HepG2 (cell line): Measurements from ENCODE around the gene EEFSEC. TPM values are rescaled to one million over a fixed set of nuclear protein-coding genes. Genes with fewer than 3 reads are reported as not detected.

Experiments used
- ATAC-seq: fragments of 200-7000 bp; cut with Tn5 transposase; 3 replicates; pipeline ENCODE4 v1.9.1; 2020; ENCODE audit warnings: mild to moderate bottlenecking, moderate library complexity
- BruUV-seq: library from RNA; stranded (reverse); fragments of 400-500 nt; replicated peaks from 2 replicates; lab custom pipeline; 2021; lab: Mats Ljungman, UMichigan
- CTCF ChIA-PET: fragments of 300-600 bp; formaldehyde crosslinking; extraction: SDS; loops from one replicate; lab custom pipeline; 2021; ENCODE audit warnings: low total read pairs, inconsistent platforms, low intra/inter-chr PET ratio; lab: Yijun Ruan, JAX
- POLR2A ChIA-PET: fragments of 350-600 bp; sonication (Branson Sonifier 250); formaldehyde crosslinking; loops from one replicate; lab custom pipeline; 2020; ENCODE audit warnings: antibody characterized with exemption, inconsistent platforms; lab: Yijun Ruan, JAX
- DNase-seq: peaks from one replicate; pipeline ENCODE4 v3.0.0-alpha.2; 2015; ENCODE audit warnings: low spot score
- FAIRE-seq: peaks from 3 replicates; lab custom pipeline; 2011; peaks lifted over from hg19 to GRCh38; lab: Jason Lieb, UNC
- H2AFZ ChIP-seq: one replicate; pipeline ENCODE4 v1.6.1; 2011; ENCODE audit warnings: low read length, inconsistent platforms
- H3K27ac ChIP-seq: fragments of 300-600 bp; 3 replicates; pipeline ENCODE4 v1.8.0; 2011; ENCODE audit warnings: mixed run types, mild to moderate bottlenecking, mixed read lengths, low read length, inconsistent platforms; ENCODE audit not compliant: insufficient read depth; ENCODE audit errors: extremely low read length
- H3K27me3 ChIP-seq, 2 experiments: fragments of 200-600 bp in 1 of 2; 2 replicates in 1 of 2; 3 replicates in 1 of 2; pipeline versions ENCODE4 v1.6.0 to v1.8.0; 2011; ENCODE audit warnings: low read length in 2 of 2, mild to moderate bottlenecking in 2 of 2, moderate library complexity in 2 of 2, inconsistent platforms in 1 of 2; ENCODE audit not compliant: insufficient read depth in 2 of 2, control insufficient read depth in 1 of 2
- H3K36me3 ChIP-seq, 2 experiments: fragments of 200-600 bp in 1 of 2; replicated peaks in 1 of 2; 2 replicates in 1 of 2; 3 replicates in 1 of 2; pipeline versions ENCODE4 v1.5.1 to v1.8.0; 2011; ENCODE audit warnings: low read length in 2 of 2, inconsistent platforms in 1 of 2; ENCODE audit not compliant: insufficient read depth in 2 of 2, control insufficient read depth in 1 of 2
- H3K4me1 ChIP-seq: 2 replicates; pipeline ENCODE4 v1.5.1; 2012; ENCODE audit warnings: low read length, inconsistent platforms; ENCODE audit not compliant: insufficient read depth
- H3K4me2 ChIP-seq: 2 replicates; pipeline ENCODE4 v1.6.0; 2011; ENCODE audit warnings: low read depth, low read length, inconsistent platforms
- H3K4me3 ChIP-seq, 3 experiments: fragments of 200-600 bp in 1 of 3; sonication (generic), shearing (Covaris generic) in 1 of 3; replicated peaks in 1 of 3; 2 replicates each; pipeline ENCODE4 v1.5.1; 2011 to 2016; ENCODE audit warnings: low read length in 3 of 3, inconsistent platforms in 2 of 3, low read depth in 2 of 3, mild to moderate bottlenecking in 2 of 3, control low read depth in 1 of 3, mixed read lengths in 1 of 3; ENCODE audit not compliant: insufficient read depth in 1 of 3
- H3K79me2 ChIP-seq: one replicate; pipeline ENCODE4 v1.6.1; 2011; ENCODE audit warnings: low read length, inconsistent platforms; ENCODE audit not compliant: insufficient read depth
- H3K9ac ChIP-seq: 2 replicates; pipeline ENCODE4 v1.6.0; 2011; ENCODE audit warnings: mild to moderate bottlenecking, low read depth, low read length, inconsistent platforms; ENCODE audit not compliant: insufficient read depth
- H3K9me3 ChIP-seq: 2 replicates; pipeline ENCODE4 v1.5.1; 2012; ENCODE audit warnings: mild to moderate bottlenecking, low read length
- H4K20me1 ChIP-seq: 2 replicates; pipeline ENCODE4 v1.6.0; 2011; ENCODE audit warnings: inconsistent platforms, mild to moderate bottlenecking, low read length, moderate library complexity; ENCODE audit not compliant: insufficient read depth
- AHR ChIP-seq: IDR thresholded peaks from 2 replicates; pipeline ENCODE4 v1.6.1; 2018; ENCODE audit warnings: missing genetic modification reagents, missing compliant biosample characterization
- MZF1 ChIP-seq: sonication (generic); formaldehyde crosslinking; IDR thresholded peaks from 2 replicates; pipeline ENCODE4 v1.8.1; 2023; ENCODE audit warnings: mild to moderate bottlenecking, missing genetic modification reagents, borderline replicate concordance
- NR2F2 ChIP-seq: IDR thresholded peaks from 2 replicates; pipeline ENCODE4 v1.6.1; 2012; ENCODE audit warnings: low read depth, inconsistent platforms, borderline replicate concordance
- NR2F6 ChIP-seq, 2 experiments: IDR thresholded peaks; 2 replicates each; pipeline ENCODE4 v1.6.1; 2016; ENCODE audit warnings: antibody characterized with exemption in 1 of 2, mild to moderate bottlenecking in 1 of 2
- SP140L ChIP-seq: sonication (generic); formaldehyde crosslinking; IDR thresholded peaks from 2 replicates; pipeline ENCODE4 v1.4.0; 2020; ENCODE audit warnings: missing genetic modification reagents, borderline replicate concordance
- U2AF1 ChIP-seq: fragments of 200-400 bp; formaldehyde crosslinking; optimal IDR thresholded peaks from 2 replicates; pipeline ENCODE3; 2017; ENCODE audit warnings: mild to moderate bottlenecking, low read depth, low read length
- YY1 ChIP-seq: IDR thresholded peaks from 2 replicates; pipeline ENCODE4 v1.6.1; 2011; ENCODE audit warnings: low read length, low read depth, moderate library complexity, mild to moderate bottlenecking; ENCODE audit not compliant: insufficient read depth, insufficient replicate concordance
- ZFP62 ChIP-seq: sonication (generic); formaldehyde crosslinking; IDR thresholded peaks from 2 replicates; pipeline ENCODE4 v1.4.0; 2020; ENCODE audit warnings: missing genetic modification reagents
- ZFX ChIP-seq: sonication (generic); formaldehyde crosslinking; IDR thresholded peaks from 2 replicates; pipeline ENCODE4 v1.4.0; 2020; ENCODE audit warnings: mild to moderate bottlenecking, low read depth, missing genetic modification reagents, moderate library complexity
- ZNF12 ChIP-seq: sonication (generic); formaldehyde crosslinking; IDR thresholded peaks from 2 replicates; pipeline ENCODE4 v1.5.0; 2020; ENCODE audit warnings: missing genetic modification reagents
- ZNF180 ChIP-seq: sonication (generic); formaldehyde crosslinking; IDR thresholded peaks from 2 replicates; pipeline ENCODE4 v1.4.0; 2020; ENCODE audit warnings: low read depth, missing genetic modification reagents, borderline replicate concordance
- ZNF883 ChIP-seq: sonication (generic); formaldehyde crosslinking; IDR thresholded peaks from 2 replicates; pipeline ENCODE4 v1.5.1; 2020; ENCODE audit warnings: mild to moderate bottlenecking, missing genetic modification reagents; ENCODE audit errors: not compliant biosample characterization
- WGBS: methylation state at CpG from one replicate; pipeline ENCODE4 v1.1.6; 2017; ENCODE audit warnings: low lambda C conversion rate; 5-methylcytosine and 5-hydroxymethylcytosine counted together
- in situ Hi-C: cut with HindIII; loops from 2 replicates; pipeline ENCODE4 v1.10.0; 2017; ENCODE audit warnings: low pct_unique_long_range_greater_than_20kb; ENCODE audit not compliant: extremely low pct_ligation_motif_present
- intact Hi-C: fragments of 100-400 bp; cut with micrococcal nuclease; formaldehyde crosslinking; loops from one replicate; pipeline ENCODE4 v1.10.0; 2022; ENCODE audit not compliant: unreplicated experiment
- polyA plus RNA-seq, 8 experiments: library from polyadenylated mRNA; depleted of rRNA in 3 of 8; stranded (reverse) in 7 of 8; unstranded in 1 of 8; fragments of >200 nt; fragmentation: Illumina TruSeq in 4 of 8; extraction: Trizol in 4 of 8; gene quantifications; 2 replicates each; pipeline versions ENCODE4 v1.2.1 to v1.2.3, GENCODE V29; 2011 to 2016; ENCODE audit warnings: low read depth in 4 of 8, missing spikeins in 1 of 8, mixed read lengths in 1 of 8; ENCODE audit not compliant: insufficient read depth in 1 of 8
- total RNA-seq, 5 experiments: library from RNA; depleted of rRNA; stranded (reverse); fragments of >200 nt; fragmentation: Illumina TruSeq; extraction: Trizol; gene quantifications; 2 replicates each; pipeline ENCODE4 v1.2.3, GENCODE V29; 2016; ENCODE audit warnings: low read depth in 1 of 5
- TF ChIP-seq, protein P1 (sequence below): sonication (generic); formaldehyde crosslinking; IDR thresholded peaks from 2 replicates; pipeline ENCODE4 v1.4.0; 2020; ENCODE audit warnings: missing genetic modification reagents
- TF ChIP-seq, protein P2 (sequence below): sonication (generic); formaldehyde crosslinking; IDR thresholded peaks from 2 replicates; pipeline ENCODE4 v1.5.1; 2020; ENCODE audit warnings: mild to moderate bottlenecking, missing genetic modification reagents, moderate library complexity
- TF ChIP-seq, protein P3 (sequence below): sonication (generic); formaldehyde crosslinking; IDR thresholded peaks from 2 replicates; pipeline ENCODE4 v1.5.0; 2020; ENCODE audit warnings: missing genetic modification reagents

EEFSEC gene
- total and polyA plus RNA-seq, 2 of the 13 experiments (the other 11 are each of a cell fraction or from before 2014, with no cell fraction given), result 6.4 to 24.2 TPM

DNA sequence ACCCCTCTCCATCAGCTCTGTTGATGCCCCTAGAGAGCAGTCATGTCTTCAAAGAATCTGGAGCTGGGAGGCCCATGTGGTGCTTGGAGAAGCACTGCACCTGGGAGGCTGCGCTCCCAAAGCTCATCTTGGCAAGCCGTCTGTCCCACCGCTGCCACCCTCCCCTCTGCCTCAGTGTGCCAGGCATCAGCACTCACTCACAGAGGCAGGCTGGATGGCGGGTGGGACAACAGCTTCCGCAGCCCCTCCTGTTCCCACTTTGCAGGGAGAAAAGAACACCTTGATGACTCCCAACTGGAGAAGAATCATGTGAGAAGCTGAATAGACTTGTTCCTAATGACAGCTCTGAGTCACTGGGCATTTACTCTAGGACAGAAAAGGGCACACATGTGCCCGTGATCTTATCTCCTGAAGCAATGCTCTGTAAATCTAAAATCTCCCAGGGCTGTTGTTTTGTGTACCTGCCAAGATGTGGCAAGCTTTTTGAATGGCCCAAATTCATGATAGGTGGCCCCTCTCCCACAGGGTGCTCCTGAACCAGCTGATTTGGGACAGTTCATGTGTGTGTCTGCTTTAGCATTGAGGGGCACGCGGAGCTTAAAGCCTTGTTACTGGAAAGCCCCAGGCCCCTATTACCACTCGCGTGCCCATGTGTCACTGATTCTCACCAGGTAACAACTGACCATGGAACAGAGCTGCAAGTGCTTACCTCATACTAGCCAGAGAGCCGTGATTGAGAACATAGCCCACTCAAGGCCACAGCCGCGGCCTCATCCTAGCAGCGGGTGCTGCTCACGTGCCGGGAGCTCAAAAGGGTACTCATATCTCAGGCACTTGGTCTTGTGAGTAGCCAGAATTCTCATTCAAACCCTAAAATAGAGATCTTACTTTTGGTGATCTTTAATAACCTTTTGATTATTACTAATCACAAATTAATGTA, 209.0 kb downstream of the EEFSEC start:
- peaks cover 6 to 7% of the 10 kb centered on the region in 2 experiments for H3K36me3 ChIP-seq
- H2AFZ ChIP-seq, result no peak overlapping the region
- no peak overlapping the region for H3K4me2 ChIP-seq
- no peak overlapping the region; the same call in 1 of the 2 replicates for H3K9ac ChIP-seq
- H3K27me3 ChIP-seq, result no peaks in the 10 kb centered on the region
- H3K9me3 ChIP-seq, result no peaks in the 10 kb centered on the region
- H3K27ac ChIP-seq, result no peak overlapping the region
- no peak for ATAC-seq
- H4K20me1 ChIP-seq, result no peaks in the 10 kb centered on the region
- no TSS peak for BruUV-seq
- ChIA-PET CTCF (no interaction called here), POLR2A (interaction anchor here (2.4 to 3.9 kb wide), 2 partner anchors 18 to 22 kb away, joined by 14 to 29 read pairs; no protein-coding TSS in a partner anchor)
- in situ Hi-C loops (no loop called here), intact Hi-C loops (no loop called here)
- 92% methylated on average over 11 of the region's 16 CpGs for WGBS
- H3K4me3 ChIP-seq, result no peak overlapping the region
- DNase-seq, result no peak
- FAIRE-seq, result no peak
- no peak for TF ChIP-seq SP140L (CRISPR knock-in tag)
- TF ChIP-seq, protein P1, sequence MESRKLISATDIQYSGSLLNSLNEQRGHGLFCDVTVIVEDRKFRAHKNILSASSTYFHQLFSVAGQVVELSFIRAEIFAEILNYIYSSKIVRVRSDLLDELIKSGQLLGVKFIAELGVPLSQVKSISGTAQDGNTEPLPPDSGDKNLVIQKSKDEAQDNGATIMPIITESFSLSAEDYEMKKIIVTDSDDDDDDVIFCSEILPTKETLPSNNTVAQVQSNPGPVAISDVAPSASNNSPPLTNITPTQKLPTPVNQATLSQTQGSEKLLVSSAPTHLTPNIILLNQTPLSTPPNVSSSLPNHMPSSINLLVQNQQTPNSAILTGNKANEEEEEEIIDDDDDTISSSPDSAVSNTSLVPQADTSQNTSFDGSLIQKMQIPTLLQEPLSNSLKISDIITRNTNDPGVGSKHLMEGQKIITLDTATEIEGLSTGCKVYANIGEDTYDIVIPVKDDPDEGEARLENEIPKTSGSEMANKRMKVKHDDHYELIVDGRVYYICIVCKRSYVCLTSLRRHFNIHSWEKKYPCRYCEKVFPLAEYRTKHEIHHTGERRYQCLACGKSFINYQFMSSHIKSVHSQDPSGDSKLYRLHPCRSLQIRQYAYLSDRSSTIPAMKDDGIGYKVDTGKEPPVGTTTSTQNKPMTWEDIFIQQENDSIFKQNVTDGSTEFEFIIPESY, result peak; percentile 94
- no peak for TF ChIP-seq MZF1 (CRISPR knock-in tag)
- TF ChIP-seq YY1, result no peak
- TF ChIP-seq ZFX, result 0 out of 2 replicates have a peak, but pooled peaks have one; percentile 3
- no peak for TF ChIP-seq ZFP62 (CRISPR knock-in tag)
- no peak for TF ChIP-seq NR2F6 (IDR thresholded peaks at IDR 0.05)
- no peak for TF ChIP-seq NR2F6 (CRISPR knock-in tag; IDR thresholded peaks at IDR 0.05)
- TF ChIP-seq, protein P2, sequence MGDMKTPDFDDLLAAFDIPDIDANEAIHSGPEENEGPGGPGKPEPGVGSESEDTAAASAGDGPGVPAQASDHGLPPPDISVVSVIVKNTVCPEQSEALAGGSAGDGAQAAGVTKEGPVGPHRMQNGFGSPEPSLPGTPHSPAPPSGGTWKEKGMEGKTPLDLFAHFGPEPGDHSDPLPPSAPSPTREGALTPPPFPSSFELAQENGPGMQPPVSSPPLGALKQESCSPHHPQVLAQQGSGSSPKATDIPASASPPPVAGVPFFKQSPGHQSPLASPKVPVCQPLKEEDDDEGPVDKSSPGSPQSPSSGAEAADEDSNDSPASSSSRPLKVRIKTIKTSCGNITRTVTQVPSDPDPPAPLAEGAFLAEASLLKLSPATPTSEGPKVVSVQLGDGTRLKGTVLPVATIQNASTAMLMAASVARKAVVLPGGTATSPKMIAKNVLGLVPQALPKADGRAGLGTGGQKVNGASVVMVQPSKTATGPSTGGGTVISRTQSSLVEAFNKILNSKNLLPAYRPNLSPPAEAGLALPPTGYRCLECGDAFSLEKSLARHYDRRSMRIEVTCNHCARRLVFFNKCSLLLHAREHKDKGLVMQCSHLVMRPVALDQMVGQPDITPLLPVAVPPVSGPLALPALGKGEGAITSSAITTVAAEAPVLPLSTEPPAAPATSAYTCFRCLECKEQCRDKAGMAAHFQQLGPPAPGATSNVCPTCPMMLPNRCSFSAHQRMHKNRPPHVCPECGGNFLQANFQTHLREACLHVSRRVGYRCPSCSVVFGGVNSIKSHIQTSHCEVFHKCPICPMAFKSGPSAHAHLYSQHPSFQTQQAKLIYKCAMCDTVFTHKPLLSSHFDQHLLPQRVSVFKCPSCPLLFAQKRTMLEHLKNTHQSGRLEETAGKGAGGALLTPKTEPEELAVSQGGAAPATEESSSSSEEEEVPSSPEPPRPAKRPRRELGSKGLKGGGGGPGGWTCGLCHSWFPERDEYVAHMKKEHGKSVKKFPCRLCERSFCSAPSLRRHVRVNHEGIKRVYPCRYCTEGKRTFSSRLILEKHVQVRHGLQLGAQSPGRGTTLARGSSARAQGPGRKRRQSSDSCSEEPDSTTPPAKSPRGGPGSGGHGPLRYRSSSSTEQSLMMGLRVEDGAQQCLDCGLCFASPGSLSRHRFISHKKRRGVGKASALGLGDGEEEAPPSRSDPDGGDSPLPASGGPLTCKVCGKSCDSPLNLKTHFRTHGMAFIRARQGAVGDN, result peak; percentile 23; the same call in 1 of the 2 replicates
- TF ChIP-seq ZNF180 (CRISPR knock-in tag), result no peak
- no peak for TF ChIP-seq AHR (CRISPR knock-in tag)
- no peak for TF ChIP-seq ZNF883 (CRISPR knock-in tag)
- TF ChIP-seq, protein P3, sequence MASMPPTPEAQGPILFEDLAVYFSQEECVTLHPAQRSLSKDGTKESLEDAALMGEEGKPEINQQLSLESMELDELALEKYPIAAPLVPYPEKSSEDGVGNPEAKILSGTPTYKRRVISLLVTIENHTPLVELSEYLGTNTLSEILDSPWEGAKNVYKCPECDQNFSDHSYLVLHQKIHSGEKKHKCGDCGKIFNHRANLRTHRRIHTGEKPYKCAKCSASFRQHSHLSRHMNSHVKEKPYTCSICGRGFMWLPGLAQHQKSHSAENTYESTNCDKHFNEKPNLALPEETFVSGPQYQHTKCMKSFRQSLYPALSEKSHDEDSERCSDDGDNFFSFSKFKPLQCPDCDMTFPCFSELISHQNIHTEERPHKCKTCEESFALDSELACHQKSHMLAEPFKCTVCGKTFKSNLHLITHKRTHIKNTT, result no peak
- TF ChIP-seq U2AF1, result no peak
- no peak for TF ChIP-seq NR2F2
- TF ChIP-seq ZNF12 (CRISPR knock-in tag), result peak; percentile 78
- H3K79me2 ChIP-seq, result no peaks in the 10 kb centered on the region
- H3K4me1 ChIP-seq, result peaks cover 69% of the 10 kb centered on the region
